GM12878 (cell line): ENCODE measurements around the gene IFI30. TPM values are rescaled to one million over a fixed set of nuclear protein-coding genes. Genes with fewer than 3 reads are reported as not detected.

ENCODE experiments used
- ASH2L ChIP-seq: fragments of 300-600, 200-600 bp; sonication (generic); IDR thresholded peaks from 2 replicates; pipeline ENCODE4 v1.6.1; 2017; ENCODE audit warnings: low read depth, mild to moderate bottlenecking, borderline replicate concordance
- ATF3 ChIP-seq: IDR thresholded peaks from 2 replicates; pipeline ENCODE4 v1.6.1; 2011; ENCODE audit warnings: low read depth, mild to moderate bottlenecking, low read length, moderate library complexity, borderline replicate concordance; ENCODE audit errors: extremely low read depth
- E4F1 ChIP-seq: fragments of 450-650 bp; IDR thresholded peaks from 2 replicates; pipeline ENCODE4 v1.6.1; 2018; ENCODE audit warnings: borderline replicate concordance, mild to moderate bottlenecking; ENCODE audit not compliant: partially characterized antibody
- ELK1 ChIP-seq: IDR thresholded peaks from 2 replicates; pipeline ENCODE4 v1.6.1; 2012; ENCODE audit warnings: low read depth, low read length, improper control_type of control experiment
- HCFC1 ChIP-seq: fragments of 150-350 bp; IDR thresholded peaks from 2 replicates; pipeline ENCODE4 v1.6.1; 2014; ENCODE audit warnings: low read length
- IKZF1 ChIP-seq: fragments of 450-650 bp; conservative IDR thresholded peaks from 2 replicates; pipeline ENCODE4 v1.6.1; 2017; ENCODE audit warnings: antibody characterized with exemption, mild to moderate bottlenecking
- KAT2A ChIP-seq: conservative IDR thresholded peaks from 2 replicates; pipeline ENCODE4 v1.6.1; 2011; ENCODE audit warnings: low read depth, low read length; ENCODE audit not compliant: control insufficient read depth
- LARP7 ChIP-seq: fragments of 450-650 bp; IDR thresholded peaks from 2 replicates; pipeline ENCODE4 v1.6.1; 2017; ENCODE audit warnings: mild to moderate bottlenecking
- MTA2 ChIP-seq: fragments of 450-650 bp; IDR thresholded peaks from 2 replicates; pipeline ENCODE4 v1.6.1; 2016; ENCODE audit warnings: low read depth, mild to moderate bottlenecking, moderate library complexity
- MYB ChIP-seq: fragments of 150-350 bp; IDR thresholded peaks from 2 replicates; pipeline ENCODE4 v1.6.1; 2014; ENCODE audit warnings: mild to moderate bottlenecking, low read depth, low read length, borderline replicate concordance
- POLR2A ChIP-seq: IDR thresholded peaks from 2 replicates; pipeline ENCODE4 v1.6.1; 2011; ENCODE audit warnings: low read depth, mild to moderate bottlenecking, low read length
- POLR2AphosphoS2 ChIP-seq: IDR thresholded peaks from 2 replicates; pipeline ENCODE4 v1.6.1; 2011; ENCODE audit warnings: low read depth, mild to moderate bottlenecking, low read length, improper control_type of control experiment, moderate library complexity
- PRDM15 ChIP-seq: fragments of 450-650 bp; formaldehyde crosslinking; IDR thresholded peaks from 2 replicates; pipeline ENCODE4 v1.4.0; 2020; ENCODE audit warnings: mild to moderate bottlenecking, moderate library complexity
- RCOR1 ChIP-seq: conservative IDR thresholded peaks from 2 replicates; pipeline ENCODE4 v1.6.1; 2012; ENCODE audit warnings: low read depth, low read length, improper control_type of control experiment
- SIX5 ChIP-seq: IDR thresholded peaks from 2 replicates; pipeline ENCODE4 v1.6.1; 2011; ENCODE audit warnings: mild to moderate bottlenecking, low read depth, low read length, moderate library complexity; ENCODE audit not compliant: severe bottlenecking
- SMAD1 ChIP-seq: fragments of 450-650 bp; IDR thresholded peaks from 2 replicates; pipeline ENCODE4 v1.6.1; 2018; ENCODE audit warnings: mild to moderate bottlenecking, low read depth; ENCODE audit not compliant: partially characterized antibody
- SRF ChIP-seq, 2 experiments: IDR thresholded peaks; 2 replicates each; pipeline ENCODE4 v1.6.1; 2011; ENCODE audit warnings: low read depth in 2 of 2, low read length in 2 of 2, mild to moderate bottlenecking in 1 of 2, moderate library complexity in 1 of 2
- YBX1 ChIP-seq: fragments of 450-650 bp; IDR thresholded peaks from 2 replicates; pipeline ENCODE4 v1.6.1; 2016; ENCODE audit warnings: antibody characterized with exemption
- ZNF687 ChIP-seq: fragments of 450-650 bp; IDR thresholded peaks from 2 replicates; pipeline ENCODE4 v1.6.1; 2017; ENCODE audit warnings: mild to moderate bottlenecking, moderate library complexity
- polyA plus RNA-seq, 11 experiments: library from polyadenylated mRNA; depleted of rRNA in 4 of 11; unstranded in 6 of 11; stranded (reverse) in 5 of 11; fragments of >200 nt; fragmentation: Nextera tagmentation in 4 of 11; fragmentation: Illumina TruSeq in 1 of 11; extraction: Ambion mirVana in 4 of 11; extraction: Trizol in 1 of 11; gene quantifications; 1 replicate in 1 of 11; 2 replicates in 10 of 11; pipeline versions ENCODE4 v1.2.1 to v1.2.3, GENCODE V29; 2011 to 2016; ENCODE audit warnings: inconsistent platforms in 2 of 11, missing spikeins in 2 of 11, low read depth in 1 of 11
- total RNA-seq, 4 experiments: library from RNA; depleted of rRNA in 3 of 4; stranded (reverse); fragments of >200 nt in 3 of 4; fragmentation: Illumina TruSeq in 1 of 4; extraction: Trizol in 1 of 4; gene quantifications; 2 replicates each; pipeline versions ENCODE4 v1.2.1 to v1.2.3, GENCODE V29; 2013 to 2021

The IFI30 gene
- total and polyA plus RNA-seq, 10 of the 15 experiments (the other 5 are each of a cell fraction or from before 2014, with no cell fraction given) = 221 to 1,112 (median 451) TPM

GRCh38 chr19:18167975-18168645 is 5.5 kb upstream of the IFI30 start (continued):
- TF ChIP-seq HCFC1 (no peak), ATF3 (no peak), KAT2A (no peak), POLR2A (no peak), IKZF1 (no peak), RCOR1 (no peak), ASH2L (no peak), SMAD1 (no peak), SIX5 (no peak), ZNF687 (peak; percentile 39), E4F1 (no peak), PRDM15 (no peak), SRF (IDR thresholded peaks at IDR 0.05; ENCODE audit: low read depth in 2 of 2, low read length in 2 of 2) (no peak), ELK1 (0 out of 2 replicates have a peak, but pooled peaks have one; percentile 36), POLR2AphosphoS2 (no peak), MTA2 (peak; percentile 11; the same call in 1 of the 2 replicates), YBX1 (no peak), LARP7 (no peak), MYB (no peak)
